Thoracic aorta (tissue), 2 donors: Measurements from ENCODE around the gene WNT11. TPM values are rescaled to one million over a fixed set of nuclear protein-coding genes. Genes with fewer than 3 reads are reported as not detected.

Source experiments
- ATAC-seq: fragments of 150-250 bp; one replicate; pipeline ENCODE4 v1.8.0; 2017; ENCODE audit warnings: low read depth; ENCODE audit not compliant: insufficient number of reproducible peaks, low FRiP score
- DNase-seq: peaks from one replicate; pipeline ENCODE4 v3.0.0-alpha.2; 2020; ENCODE audit warnings: low spot score
- H3K27ac ChIP-seq, 2 donors: fragments of 200-600 bp; sonication (generic); 1 replicate in 1 of 2; 2 replicates in 1 of 2; pipeline ENCODE4 v1.5.1; 2016; ENCODE audit warnings: mild to moderate bottlenecking in 2 of 2, moderate library complexity in 2 of 2
- H3K27me3 ChIP-seq: fragments of 200-600 bp; sonication (generic); replicated peaks from 2 replicates; pipeline ENCODE4 v1.6.0; 2016; ENCODE audit warnings: mild to moderate bottlenecking; ENCODE audit not compliant: insufficient read depth
- H3K36me3 ChIP-seq: fragments of 200-600 bp; sonication (generic); one replicate; pipeline ENCODE4 v1.5.1; 2016
- H3K4me1 ChIP-seq, 2 donors: fragments of 200-600 bp; sonication (generic); 1 replicate in 1 of 2; 2 replicates in 1 of 2; pipeline versions ENCODE4 v1.5.1 to v1.6.0; 2016; ENCODE audit warnings: low read depth in 2 of 2, mild to moderate bottlenecking in 1 of 2; ENCODE audit not compliant: control insufficient read depth in 1 of 2
- H3K4me3 ChIP-seq: fragments of 200-600 bp; sonication (generic); 2 replicates; pipeline ENCODE4 v1.5.1; 2016; ENCODE audit warnings: mild to moderate bottlenecking
- H3K9me3 ChIP-seq: fragments of 200-600 bp; sonication (generic); 2 replicates; pipeline ENCODE4 v1.5.1; 2016
- CTCF ChIP-seq: fragments of 200-600 bp; sonication (generic); IDR thresholded peaks from one replicate; pipeline ENCODE4 v1.5.1; 2019; ENCODE audit warnings: antibody characterized with exemption
- total RNA-seq, 2 donors: library from RNA; depleted of rRNA; stranded (reverse); fragments of >200 nt; gene quantifications; one replicate each; pipeline versions ENCODE4 v1.1.0 to v1.2.3, GENCODE V29; 2016

WNT11 gene
- total RNA-seq, 2 donors from 2014 or later, result 12.0 to 35.1 TPM

DNA sequence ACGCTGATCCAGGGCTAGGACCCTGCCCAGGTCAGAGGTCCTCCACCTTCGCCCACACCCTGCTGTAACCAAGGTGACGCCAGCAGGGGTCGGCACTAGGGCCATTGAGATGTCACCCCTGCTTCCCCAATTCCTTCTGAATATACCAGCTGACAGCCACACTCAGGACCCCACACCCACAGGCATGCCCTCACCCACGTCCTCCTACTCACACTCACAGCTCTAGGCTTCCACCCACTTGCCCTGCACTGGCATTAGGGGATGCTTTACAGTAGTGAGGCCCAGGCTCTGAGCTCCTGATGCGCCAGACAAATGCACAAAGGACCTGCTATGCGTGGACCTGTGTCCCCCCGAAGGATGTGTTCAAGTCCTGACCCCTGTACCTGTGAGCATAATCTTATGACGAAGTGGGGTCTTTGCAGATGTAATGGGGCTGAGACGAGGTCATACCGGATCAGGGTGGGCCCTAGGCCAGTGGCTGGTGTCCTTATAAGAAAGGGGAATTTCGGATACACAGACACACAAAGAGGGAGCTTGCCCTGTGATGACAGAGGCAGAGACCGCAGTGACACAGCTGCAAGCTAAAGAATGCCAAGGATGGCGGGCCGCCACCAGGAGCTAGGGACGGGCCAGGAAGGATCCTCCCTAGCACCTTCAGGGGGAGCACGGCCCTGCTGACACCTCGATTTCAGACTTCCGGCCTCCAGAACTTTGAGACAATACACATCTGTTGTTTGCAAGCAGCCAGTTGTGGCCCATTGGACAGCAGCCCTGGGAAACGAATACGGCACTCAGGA, 11.2 kb downstream of the WNT11 start:
- Histone ChIP-seq H3K27me3 (no peaks in the 10 kb centered on the region), H3K9me3 (no peaks in the 10 kb centered on the region), H3K4me3 (no peak overlapping the region), H3K36me3 (no peaks in the 10 kb centered on the region), H3K4me1 (no peaks in the 10 kb centered on the region), H3K27ac (no peak overlapping the region)
- DNase-seq, result no peak
- TF ChIP-seq CTCF, result no peak
- no peak for ATAC-seq

GRCh38 chr11:76193219-76193618, 13.1 kb downstream of the WNT11 start:
- no peak overlapping the region for H3K27ac ChIP-seq
- H3K4me3 ChIP-seq, result no peak overlapping the region
- no peaks in the 10 kb centered on the region for H3K4me1 ChIP-seq
- H3K36me3 ChIP-seq, result no peaks in the 10 kb centered on the region
- TF ChIP-seq CTCF, result no peak
- DNase-seq (no peak), ATAC-seq (no peak)
- H3K9me3 ChIP-seq, result no peaks in the 10 kb centered on the region
- H3K27me3 ChIP-seq, result no peaks in the 10 kb centered on the region

DNA sequence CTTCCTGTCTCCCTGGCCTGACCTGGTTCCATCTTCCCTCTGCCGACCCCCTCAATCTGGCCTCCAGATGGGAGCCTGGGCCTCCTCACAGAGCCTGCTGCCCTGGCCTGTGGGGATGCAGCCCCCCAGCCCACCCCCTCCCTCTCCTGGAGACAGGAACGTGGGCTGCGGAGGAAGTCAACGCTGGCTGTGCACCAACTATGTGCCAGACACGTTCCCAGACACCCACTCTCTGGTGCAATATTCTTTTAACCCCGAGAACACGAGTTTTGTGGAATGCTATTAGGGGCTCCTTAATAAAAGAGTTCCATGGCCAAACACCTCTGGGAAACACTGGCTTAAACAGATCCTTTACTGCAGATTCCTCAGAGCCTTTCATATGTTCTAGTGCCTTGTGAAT, 15.9 kb downstream of the WNT11 start:
- no peak overlapping the region for H3K4me3 ChIP-seq
- no peak for ATAC-seq
- no peak for TF ChIP-seq CTCF
- H3K27ac ChIP-seq, result no peak overlapping the region
- peaks cover 0 to 6% of the 10 kb centered on the region in 2 donors for H3K4me1 ChIP-seq
- no peaks in the 10 kb centered on the region for H3K36me3 ChIP-seq
- no peaks in the 10 kb centered on the region for H3K27me3 ChIP-seq
- no peaks in the 10 kb centered on the region for H3K9me3 ChIP-seq
- no peak for DNase-seq

DNA sequence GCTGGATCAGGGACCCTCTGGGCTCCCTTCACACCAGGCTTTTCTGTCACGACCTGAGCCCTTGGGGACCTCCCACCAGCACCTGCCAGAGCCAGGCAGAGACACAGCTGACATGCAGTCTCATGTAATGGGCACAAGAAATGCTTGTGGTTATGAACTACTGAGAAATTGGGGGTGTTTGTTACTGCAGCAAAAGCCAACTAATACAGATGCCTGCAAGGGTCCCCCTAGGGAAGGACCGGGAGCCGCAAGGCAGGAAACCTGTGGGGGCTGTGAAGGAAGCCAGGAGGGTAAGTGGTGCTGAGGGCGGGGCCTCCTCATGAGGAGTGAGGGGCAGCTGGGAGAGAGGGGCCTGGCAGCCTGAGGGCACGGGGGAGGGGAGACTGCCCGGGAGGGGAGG, 16.6 kb downstream of the WNT11 start:
- no peak for TF ChIP-seq CTCF
- ATAC-seq (no peak), DNase-seq (no peak)
- H3K36me3 ChIP-seq, result no peaks in the 10 kb centered on the region
- no peak overlapping the region for H3K4me3 ChIP-seq
- H3K27ac ChIP-seq, result no peak overlapping the region
- peaks cover 0 to 6% of the 10 kb centered on the region in 2 donors for H3K4me1 ChIP-seq
- H3K9me3 ChIP-seq, result no peaks in the 10 kb centered on the region
- no peaks in the 10 kb centered on the region for H3K27me3 ChIP-seq

DNA sequence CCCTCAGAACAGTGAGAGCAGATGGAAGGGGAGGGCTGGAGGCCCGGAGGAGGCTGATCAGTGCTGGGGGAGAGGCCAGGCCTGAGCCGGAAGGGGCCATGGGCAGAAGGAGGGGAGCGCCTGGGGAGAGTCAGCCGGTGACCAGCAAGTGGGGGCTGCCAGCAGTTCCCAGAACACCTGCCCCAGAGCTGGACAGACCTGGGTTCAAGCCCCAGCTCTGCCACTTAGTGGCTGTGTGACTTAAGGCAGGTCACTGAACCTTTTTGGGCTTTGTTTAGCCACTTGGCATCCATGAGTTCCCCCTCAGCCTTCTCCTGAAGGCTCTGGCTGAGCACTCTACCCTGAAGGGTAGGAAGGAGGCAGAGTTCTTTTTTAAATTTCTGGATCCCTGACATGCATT, 17.4 kb downstream of the WNT11 start:
- H3K36me3 ChIP-seq, result no peaks in the 10 kb centered on the region
- no peak for DNase-seq
- no peak overlapping the region for H3K4me3 ChIP-seq
- no peaks in the 10 kb centered on the region for H3K9me3 ChIP-seq
- no peak for TF ChIP-seq CTCF
- H3K27ac ChIP-seq, result no peak overlapping the region
- ATAC-seq, result no peak
- H3K27me3 ChIP-seq, result no peaks in the 10 kb centered on the region
- peaks cover 0 to 6% of the 10 kb centered on the region in 2 donors for H3K4me1 ChIP-seq
